ENCODE data around the gene UBL4A. TPM values are rescaled to one million over a fixed set of nuclear protein-coding genes. Genes with fewer than 3 reads are reported as not detected.

Gene UBL4A
- total and polyA plus RNA-seq, 2 of the 13 experiments (the other 11 are each of a cell fraction or from before 2014, with no cell fraction given), result 16.8 to 25.5 TPM

- TF ChIP-seq TEAD2 (CRISPR knock-in tag; IDR thresholded peaks at IDR 0.05) (no peak), POLR2AphosphoS5 (IDR thresholded peaks at IDR 0.05; ENCODE audit: low read depth, low read length) (no peak; the same call in 1 of the 2 replicates), RELA (CRISPR knock-in tag; IDR thresholded peaks at IDR 0.05) (no peak), YEATS4 (CRISPR knock-in tag; IDR thresholded peaks at IDR 0.05; ENCODE audit: borderline replicate concordance) (no peak; the same call in 1 of the 2 replicates), PCBP1 (IDR thresholded peaks at IDR 0.05; ENCODE audit: borderline replicate concordance, low read depth, low read length) (no peak), ZNF446 (CRISPR knock-in tag; IDR thresholded peaks at IDR 0.05) (no peak), GFI1 (CRISPR knock-in tag; IDR thresholded peaks at IDR 0.05; ENCODE audit: borderline replicate concordance) (no peak), ATF4 (CRISPR knock-in tag; IDR thresholded peaks at IDR 0.05) (no peak), ATF3 (CRISPR knock-in tag; IDR thresholded peaks at IDR 0.05) (no peak), ZFP36L1 (CRISPR knock-in tag; IDR thresholded peaks at IDR 0.05) (0 out of 2 replicates have a peak, but pooled peaks have one; percentile 33), ZNF33A (CRISPR knock-in tag; IDR thresholded peaks at IDR 0.05; ENCODE audit: borderline replicate concordance) (no peak), ZNF326 (CRISPR knock-in tag; IDR thresholded peaks at IDR 0.05; ENCODE audit: borderline replicate concordance) (no peak), THAP7 (CRISPR knock-in tag; IDR thresholded peaks at IDR 0.05) (no peak), HHEX (CRISPR knock-in tag; IDR thresholded peaks at IDR 0.05) (no peak), ZNF407 (CRISPR knock-in tag; IDR thresholded peaks at IDR 0.05; ENCODE audit: not compliant biosample characterization) (no peak), CHCHD3 (CRISPR knock-in tag; IDR thresholded peaks at IDR 0.05) (no peak), MED8 (CRISPR knock-in tag; IDR thresholded peaks at IDR 0.05; ENCODE audit: insufficient replicate concordance) (no peak), ATM (IDR thresholded peaks at IDR 0.05; ENCODE audit: borderline replicate concordance) (no peak), ZNF382 (CRISPR knock-in tag; IDR thresholded peaks at IDR 0.05; ENCODE audit: borderline replicate concordance) (no peak)
These were observed 7.4 kb downstream of the UBL4A start, which contains the start of gene LAGE3 (continued) for GRCh38 chrX:154478728-154479622.
